GM23338 (cell line): ENCODE data around the gene PNPT1. TPM values are rescaled to one million over a fixed set of nuclear protein-coding genes. Genes with fewer than 3 reads are reported as not detected.

Source experiments
- ATAC-seq: fragments of 200-7000 bp; cut with Tn5 transposase; 3 replicates; pipeline ENCODE4 v1.9.1; 2020
- DNase-seq: peaks from one replicate; pipeline ENCODE4 v3.0.0-alpha.2; 2015; ENCODE audit warnings: low spot score
- H2AFZ ChIP-seq: fragments of 200-600 bp; sonication (generic); 2 replicates; pipeline ENCODE4 v1.8.0; 2016; ENCODE audit warnings: antibody characterized with exemption, mild to moderate bottlenecking, moderate library complexity
- H3F3A ChIP-seq: fragments of 200-600 bp; sonication (generic); replicated peaks from 2 replicates; pipeline ENCODE4 v1.8.0; 2017; ENCODE audit warnings: antibody characterized with exemption, mixed run types, low read depth
- H3K27ac ChIP-seq: fragments of 200-600 bp; sonication (generic); 2 replicates; pipeline ENCODE4 v1.6.1; 2016; ENCODE audit warnings: low read depth
- H3K27me3 ChIP-seq: fragments of 200-600 bp; sonication (generic); 2 replicates; pipeline ENCODE4 v1.8.0; 2016; ENCODE audit warnings: mild to moderate bottlenecking, mixed run types, moderate library complexity; ENCODE audit not compliant: insufficient read depth
- H3K36me3 ChIP-seq: fragments of 200-600 bp; sonication (generic); 2 replicates; pipeline ENCODE4 v1.8.0; 2016; ENCODE audit warnings: mild to moderate bottlenecking; ENCODE audit not compliant: insufficient read depth
- H3K4me1 ChIP-seq: fragments of 200-600 bp; sonication (generic); 2 replicates; pipeline ENCODE4 v1.8.0; 2016; ENCODE audit warnings: mild to moderate bottlenecking, moderate library complexity; ENCODE audit not compliant: insufficient read depth
- H3K4me2 ChIP-seq: fragments of 200-600 bp; sonication (generic); 2 replicates; pipeline ENCODE4 v1.7.1; 2017; ENCODE audit warnings: mixed run types
- H3K4me3 ChIP-seq: fragments of 200-600 bp; sonication (generic); 2 replicates; pipeline ENCODE4 v1.6.1; 2016; ENCODE audit warnings: mixed run types
- H3K79me2 ChIP-seq: fragments of 200-600 bp; sonication (generic); replicated peaks from 2 replicates; pipeline ENCODE4 v1.8.0; 2017; ENCODE audit warnings: mild to moderate bottlenecking; ENCODE audit not compliant: insufficient read depth
- H3K9me2 ChIP-seq: fragments of 200-600 bp; sonication (generic); 2 replicates; pipeline ENCODE4 v1.8.0; 2017; ENCODE audit not compliant: insufficient read depth
- H4K20me1 ChIP-seq: fragments of 200-600 bp; sonication (generic); replicated peaks from 2 replicates; pipeline ENCODE4 v1.8.0; 2017; ENCODE audit warnings: mild to moderate bottlenecking; ENCODE audit not compliant: insufficient read depth
- H3K27ac Mint-ChIP-seq: 2 replicates; pipeline ENCODE4 v1.8.0; 2020; ENCODE audit warnings: inconsistent platforms, mild to moderate bottlenecking, moderate library complexity, mixed read lengths
- H3K27me3 Mint-ChIP-seq: 3 replicates; pipeline ENCODE4 v1.8.0; 2022; ENCODE audit warnings: low read depth, mild to moderate bottlenecking, moderate library complexity, mixed read lengths, inconsistent platforms; ENCODE audit not compliant: insufficient read depth, poor library complexity
- H3K36me3 Mint-ChIP-seq: 3 replicates; pipeline ENCODE4 v1.8.0; 2021; ENCODE audit warnings: low read depth, mild to moderate bottlenecking, inconsistent platforms, moderate library complexity, mixed read lengths
- H3K4me1 Mint-ChIP-seq: 3 replicates; pipeline ENCODE4 v1.8.0; 2020; ENCODE audit warnings: mild to moderate bottlenecking, inconsistent platforms, mixed read lengths
- H3K4me3 Mint-ChIP-seq: 3 replicates; pipeline ENCODE4 v1.8.0; 2021; ENCODE audit warnings: moderate library complexity, mild to moderate bottlenecking, inconsistent platforms, mixed read lengths
- H3K9me3 Mint-ChIP-seq: 3 replicates; pipeline ENCODE4 v1.8.0; 2020; ENCODE audit warnings: moderate library complexity, mild to moderate bottlenecking, inconsistent platforms, mixed read lengths
- CREB1 ChIP-seq: fragments of 250-450 bp; sonication (Bioruptor Pico); IDR thresholded peaks from 2 replicates; pipeline ENCODE4 v1.5.0; 2020; ENCODE audit warnings: low read depth, mild to moderate bottlenecking, moderate library complexity
- EZH2 ChIP-seq: fragments of 200-600 bp; sonication (generic); IDR thresholded peaks from one replicate; pipeline ENCODE4 v1.8.0; 2017; ENCODE audit warnings: antibody characterized with exemption, mild to moderate bottlenecking, low read depth; ENCODE audit not compliant: unreplicated experiment
- JUNB ChIP-seq: IDR thresholded peaks from one replicate; pipeline ENCODE4 v1.6.1; 2016; ENCODE audit warnings: antibody characterized with exemption; ENCODE audit not compliant: unreplicated experiment
- NANOG ChIP-seq: IDR thresholded peaks from 2 replicates; pipeline ENCODE4 v1.6.1; 2016; ENCODE audit warnings: antibody characterized with exemption, borderline replicate concordance
- ZNF114 ChIP-seq: fragments of 250-450 bp; sonication (Bioruptor Pico); IDR thresholded peaks from 2 replicates; pipeline ENCODE4 v1.5.0; 2020; ENCODE audit warnings: mild to moderate bottlenecking, moderate library complexity
- ZNF331 ChIP-seq: fragments of 250-450 bp; sonication (Bioruptor Pico); IDR thresholded peaks from 2 replicates; pipeline ENCODE4 v1.5.0; 2020; ENCODE audit warnings: low read depth, mild to moderate bottlenecking, moderate library complexity
- polyA plus RNA-seq: library from polyadenylated mRNA; unstranded; fragments of >200 nt; fragmentation: Nextera tagmentation; extraction: Ambion mirVana; gene quantifications from 2 replicates; pipeline ENCODE4 v1.2.1, GENCODE V29; 2016
- total RNA-seq: library from RNA; depleted of rRNA; stranded (reverse); fragments of >200 nt; shearing (Covaris generic); gene quantifications from 2 replicates; pipeline ENCODE4 v1.2.3, GENCODE V29; 2014
- TF ChIP-seq, protein P1 (sequence below): fragments of 250-450 bp; sonication (Bioruptor Pico); IDR thresholded peaks from 2 replicates; pipeline ENCODE4 v1.5.0; 2020; ENCODE audit warnings: mild to moderate bottlenecking, moderate library complexity
- TF ChIP-seq, protein P2 (sequence below), 2 experiments: fragments of 200-600 bp in 1 of 2; sonication (generic) in 1 of 2; conservative IDR thresholded peaks; 2 replicates each; pipeline versions ENCODE4 v1.5.1 to v1.6.1; 2016 to 2017; ENCODE audit warnings: antibody characterized with exemption in 2 of 2, low read depth in 2 of 2, mild to moderate bottlenecking in 2 of 2, moderate library complexity in 1 of 2

PNPT1 gene
- total and polyA plus RNA-seq, 2 experiments from 2014 or later = 31.1 to 34.6 TPM

DNA sequence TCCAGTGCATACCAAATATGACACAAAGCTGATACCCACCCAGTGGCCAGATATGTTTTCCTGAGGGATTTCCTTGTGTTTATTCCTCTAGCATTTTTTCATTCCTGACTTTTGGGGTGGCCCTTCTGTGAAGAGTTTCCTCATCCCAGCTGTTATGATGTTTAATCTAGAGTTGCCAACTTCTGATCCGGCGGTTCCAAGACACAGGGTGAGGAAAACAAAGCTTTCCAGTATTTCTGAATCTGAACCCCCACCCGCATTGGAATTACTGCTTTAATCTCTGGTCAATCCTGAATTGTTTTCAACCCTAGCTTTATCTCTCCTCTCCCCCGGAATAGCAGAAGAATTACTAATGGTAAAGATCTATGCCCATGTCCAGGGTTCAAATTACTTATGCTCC lies 39.2 kb upstream of the PNPT1 start (continued):
- TF ChIP-seq, protein P1, sequence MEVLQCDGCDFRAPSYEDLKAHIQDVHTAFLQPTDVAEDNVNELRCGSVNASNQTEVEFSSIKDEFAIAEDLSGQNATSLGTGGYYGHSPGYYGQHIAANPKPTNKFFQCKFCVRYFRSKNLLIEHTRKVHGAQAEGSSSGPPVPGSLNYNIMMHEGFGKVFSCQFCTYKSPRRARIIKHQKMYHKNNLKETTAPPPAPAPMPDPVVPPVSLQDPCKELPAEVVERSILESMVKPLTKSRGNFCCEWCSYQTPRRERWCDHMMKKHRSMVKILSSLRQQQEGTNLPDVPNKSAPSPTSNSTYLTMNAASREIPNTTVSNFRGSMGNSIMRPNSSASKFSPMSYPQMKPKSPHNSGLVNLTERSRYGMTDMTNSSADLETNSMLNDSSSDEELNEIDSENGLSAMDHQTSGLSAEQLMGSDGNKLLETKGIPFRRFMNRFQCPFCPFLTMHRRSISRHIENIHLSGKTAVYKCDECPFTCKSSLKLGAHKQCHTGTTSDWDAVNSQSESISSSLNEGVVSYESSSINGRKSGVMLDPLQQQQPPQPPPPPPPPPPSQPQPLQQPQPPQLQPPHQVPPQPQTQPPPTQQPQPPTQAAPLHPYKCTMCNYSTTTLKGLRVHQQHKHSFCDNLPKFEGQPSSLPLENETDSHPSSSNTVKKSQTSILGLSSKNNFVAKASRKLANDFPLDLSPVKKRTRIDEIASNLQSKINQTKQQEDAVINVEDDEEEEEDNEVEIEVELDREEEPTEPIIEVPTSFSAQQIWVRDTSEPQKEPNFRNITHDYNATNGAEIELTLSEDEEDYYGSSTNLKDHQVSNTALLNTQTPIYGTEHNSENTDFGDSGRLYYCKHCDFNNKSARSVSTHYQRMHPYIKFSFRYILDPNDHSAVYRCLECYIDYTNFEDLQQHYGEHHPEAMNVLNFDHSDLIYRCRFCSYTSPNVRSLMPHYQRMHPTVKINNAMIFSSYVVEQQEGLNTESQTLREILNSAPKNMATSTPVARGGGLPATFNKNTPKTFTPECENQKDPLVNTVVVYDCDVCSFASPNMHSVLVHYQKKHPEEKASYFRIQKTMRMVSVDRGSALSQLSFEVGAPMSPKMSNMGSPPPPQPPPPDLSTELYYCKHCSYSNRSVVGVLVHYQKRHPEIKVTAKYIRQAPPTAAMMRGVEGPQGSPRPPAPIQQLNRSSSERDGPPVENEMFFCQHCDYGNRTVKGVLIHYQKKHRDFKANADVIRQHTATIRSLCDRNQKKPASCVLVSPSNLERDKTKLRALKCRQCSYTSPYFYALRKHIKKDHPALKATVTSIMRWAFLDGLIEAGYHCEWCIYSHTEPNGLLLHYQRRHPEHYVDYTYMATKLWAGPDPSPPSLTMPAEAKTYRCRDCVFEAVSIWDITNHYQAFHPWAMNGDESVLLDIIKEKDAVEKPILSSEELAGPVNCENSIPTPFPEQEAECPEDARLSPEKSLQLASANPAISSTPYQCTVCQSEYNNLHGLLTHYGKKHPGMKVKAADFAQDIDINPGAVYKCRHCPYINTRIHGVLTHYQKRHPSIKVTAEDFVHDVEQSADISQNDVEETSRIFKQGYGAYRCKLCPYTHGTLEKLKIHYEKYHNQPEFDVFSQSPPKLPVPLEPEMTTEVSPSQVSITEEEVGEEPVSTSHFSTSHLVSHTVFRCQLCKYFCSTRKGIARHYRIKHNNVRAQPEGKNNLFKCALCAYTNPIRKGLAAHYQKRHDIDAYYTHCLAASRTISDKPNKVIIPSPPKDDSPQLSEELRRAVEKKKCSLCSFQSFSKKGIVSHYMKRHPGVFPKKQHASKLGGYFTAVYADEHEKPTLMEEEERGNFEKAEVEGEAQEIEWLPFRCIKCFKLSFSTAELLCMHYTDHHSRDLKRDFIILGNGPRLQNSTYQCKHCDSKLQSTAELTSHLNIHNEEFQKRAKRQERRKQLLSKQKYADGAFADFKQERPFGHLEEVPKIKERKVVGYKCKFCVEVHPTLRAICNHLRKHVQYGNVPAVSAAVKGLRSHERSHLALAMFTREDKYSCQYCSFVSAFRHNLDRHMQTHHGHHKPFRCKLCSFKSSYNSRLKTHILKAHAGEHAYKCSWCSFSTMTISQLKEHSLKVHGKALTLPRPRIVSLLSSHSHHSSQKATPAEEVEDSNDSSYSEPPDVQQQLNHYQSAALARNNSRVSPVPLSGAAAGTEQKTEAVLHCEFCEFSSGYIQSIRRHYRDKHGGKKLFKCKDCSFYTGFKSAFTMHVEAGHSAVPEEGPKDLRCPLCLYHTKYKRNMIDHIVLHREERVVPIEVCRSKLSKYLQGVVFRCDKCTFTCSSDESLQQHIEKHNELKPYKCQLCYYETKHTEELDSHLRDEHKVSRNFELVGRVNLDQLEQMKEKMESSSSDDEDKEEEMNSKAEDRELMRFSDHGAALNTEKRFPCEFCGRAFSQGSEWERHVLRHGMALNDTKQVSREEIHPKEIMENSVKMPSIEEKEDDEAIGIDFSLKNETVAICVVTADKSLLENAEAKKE (CRISPR knock-in tag) = no peak
- no peak for TF ChIP-seq ZNF114
- no peak for TF ChIP-seq NANOG

DNA sequence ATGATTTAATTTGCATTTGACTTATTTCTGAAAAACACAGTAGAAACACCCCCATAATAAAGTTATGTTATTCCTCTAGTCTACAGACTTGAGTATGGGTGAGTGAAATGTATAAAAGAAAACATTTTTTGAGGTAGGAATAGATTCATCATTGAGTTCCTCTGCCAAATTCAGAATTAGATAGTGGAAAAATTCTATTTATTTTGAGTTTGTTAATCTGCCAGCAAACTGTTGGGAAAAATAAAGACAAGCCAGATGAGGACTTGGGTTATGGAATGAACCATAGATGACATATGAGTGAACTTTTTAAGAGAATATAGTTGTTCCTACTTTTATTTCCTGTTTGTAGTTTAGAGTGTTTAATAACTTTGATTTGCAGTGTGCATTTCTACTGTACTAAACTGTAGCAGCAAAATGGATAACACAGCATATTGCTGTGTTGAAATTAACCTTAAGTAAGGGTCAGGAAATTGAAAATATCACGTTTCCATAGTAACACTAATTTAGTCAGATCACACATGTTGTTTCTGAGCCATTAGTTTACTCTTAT lies 35.6 kb upstream of the PNPT1 start:
- Mint-ChIP-seq H3K4me3 (no peak overlapping the region), H3K9me3 (no peaks in the 10 kb centered on the region), H3K36me3 (no peaks in the 10 kb centered on the region), H3K27me3 (no peaks in the 10 kb centered on the region), H3K27ac (no peak overlapping the region), H3K4me1 (no peaks in the 10 kb centered on the region)
- Histone ChIP-seq H3K4me3 (no peak overlapping the region), H3K4me1 (no peaks in the 10 kb centered on the region), H3K27me3 (no peaks in the 10 kb centered on the region), H2AFZ (no peak overlapping the region), H3F3A (no peaks in the 10 kb centered on the region), H3K4me2 (no peak overlapping the region), H4K20me1 (no peaks in the 10 kb centered on the region), H3K9me2 (no peaks in the 10 kb centered on the region), H3K27ac (no peak overlapping the region), H3K79me2 (no peaks in the 10 kb centered on the region), H3K36me3 (no peaks in the 10 kb centered on the region)
- no peak for ATAC-seq
- no peak for DNase-seq
- TF ChIP-seq JUNB (no peak), EZH2 (no peak), ZNF331 (no peak), CREB1 (CRISPR knock-in tag) (no peak)
- TF ChIP-seq, protein P1 (CRISPR knock-in tag) = no peak
- TF ChIP-seq, protein P2, sequence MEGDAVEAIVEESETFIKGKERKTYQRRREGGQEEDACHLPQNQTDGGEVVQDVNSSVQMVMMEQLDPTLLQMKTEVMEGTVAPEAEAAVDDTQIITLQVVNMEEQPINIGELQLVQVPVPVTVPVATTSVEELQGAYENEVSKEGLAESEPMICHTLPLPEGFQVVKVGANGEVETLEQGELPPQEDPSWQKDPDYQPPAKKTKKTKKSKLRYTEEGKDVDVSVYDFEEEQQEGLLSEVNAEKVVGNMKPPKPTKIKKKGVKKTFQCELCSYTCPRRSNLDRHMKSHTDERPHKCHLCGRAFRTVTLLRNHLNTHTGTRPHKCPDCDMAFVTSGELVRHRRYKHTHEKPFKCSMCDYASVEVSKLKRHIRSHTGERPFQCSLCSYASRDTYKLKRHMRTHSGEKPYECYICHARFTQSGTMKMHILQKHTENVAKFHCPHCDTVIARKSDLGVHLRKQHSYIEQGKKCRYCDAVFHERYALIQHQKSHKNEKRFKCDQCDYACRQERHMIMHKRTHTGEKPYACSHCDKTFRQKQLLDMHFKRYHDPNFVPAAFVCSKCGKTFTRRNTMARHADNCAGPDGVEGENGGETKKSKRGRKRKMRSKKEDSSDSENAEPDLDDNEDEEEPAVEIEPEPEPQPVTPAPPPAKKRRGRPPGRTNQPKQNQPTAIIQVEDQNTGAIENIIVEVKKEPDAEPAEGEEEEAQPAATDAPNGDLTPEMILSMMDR (conservative IDR thresholded peaks at IDR 0.05; ENCODE audit: low read depth in 2 of 2) = no peak
